HG02571 (cell line): ENCODE data around the gene HOXA4.

ENCODE experiments used
- ATAC-seq: cut with Tn5 transposase; IDR thresholded peaks from one replicate; pipeline ENCODE4 v1.9.1; 2021; ENCODE audit warnings: mild to moderate bottlenecking, moderate library complexity; ENCODE audit not compliant: unreplicated experiment

Gene HOXA4

GRCh38 chr7:27147199-27148030 lies 16.9 kb upstream of the HOXA4 start, which contains the start of gene HOXA6:
Gene HOXA6, minus strand, starts transcription at chr7:27147774. Its CDS starts 25 bp downstream, at chr7:27147749.
- no peak for ATAC-seq

DNA sequence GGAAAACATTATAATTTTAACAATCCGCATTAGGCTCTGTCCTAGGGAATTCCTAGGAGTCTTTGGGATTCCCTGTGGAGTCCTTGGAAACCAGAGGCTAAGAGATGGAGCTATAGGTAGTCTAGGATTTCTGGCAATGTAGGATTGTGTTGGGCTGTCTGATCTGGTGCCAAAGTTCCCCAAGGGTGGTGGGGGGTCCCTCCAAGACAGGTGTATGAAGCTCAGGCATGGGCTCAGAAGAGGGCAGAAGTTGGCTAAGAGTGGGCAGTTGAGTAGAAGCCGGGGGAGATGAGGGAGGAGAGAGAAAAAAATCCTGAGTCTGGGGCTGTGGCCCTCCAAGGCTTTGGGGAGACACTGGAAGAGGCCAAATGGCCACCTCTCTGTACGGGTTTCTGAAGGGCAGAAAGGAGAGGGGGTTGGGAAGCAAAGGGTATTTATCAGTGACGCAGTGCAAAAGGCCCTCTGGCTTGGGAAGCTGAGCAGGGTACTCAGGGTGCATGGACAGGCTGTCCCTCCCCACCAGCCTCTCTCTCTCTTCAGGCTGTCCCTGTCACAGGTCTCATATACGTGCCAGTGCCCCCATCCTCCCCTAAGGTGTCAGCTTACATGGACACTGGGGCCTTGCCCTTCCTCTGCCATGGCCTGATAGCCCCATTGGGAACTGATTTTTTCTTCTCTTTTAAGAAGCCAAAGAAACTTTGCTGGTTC lies 16.1 kb upstream of the HOXA4 start:
- no peak for ATAC-seq

GRCh38 chr7:27145914-27146412 lies 15.4 kb upstream of the HOXA4 start:
- ATAC-seq, result no peak

DNA sequence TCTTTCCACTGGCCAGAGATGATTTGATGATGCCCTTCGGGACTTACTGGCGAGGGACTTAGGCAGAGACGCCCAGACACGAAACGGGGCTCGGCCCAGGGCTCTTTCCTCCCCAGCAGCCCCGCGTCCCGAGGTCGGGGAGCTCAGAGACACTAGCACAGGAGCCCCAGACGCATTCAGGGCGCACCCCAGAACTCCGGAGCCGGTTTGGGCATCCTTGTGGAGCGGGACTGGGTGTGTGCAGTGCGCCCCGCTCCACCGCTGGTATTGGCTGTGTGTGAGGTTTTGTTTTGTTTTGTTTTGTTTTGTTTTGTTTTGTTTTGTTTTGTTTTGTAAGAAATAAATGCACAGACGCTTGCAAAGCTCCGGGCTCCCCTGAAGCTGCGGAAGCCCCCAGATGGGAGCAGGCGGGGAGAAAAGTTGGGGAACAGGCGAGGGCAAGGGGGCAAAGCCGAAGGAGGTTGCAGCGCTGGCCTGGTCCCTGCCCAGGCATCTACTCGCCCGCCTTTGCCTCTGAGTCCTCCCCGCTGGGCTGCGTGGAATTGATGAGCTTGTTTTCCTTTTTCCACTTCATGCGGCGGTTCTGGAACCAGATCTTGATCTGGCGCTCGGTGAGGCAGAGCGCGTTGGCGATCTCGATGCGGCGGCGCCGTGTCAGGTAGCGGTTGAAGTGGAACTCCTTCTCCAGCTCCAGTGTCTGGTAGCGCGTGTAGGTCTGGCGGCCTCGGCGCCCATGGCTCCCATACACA lies 14.8 kb upstream of the HOXA4 start:
- no peak for ATAC-seq

DNA sequence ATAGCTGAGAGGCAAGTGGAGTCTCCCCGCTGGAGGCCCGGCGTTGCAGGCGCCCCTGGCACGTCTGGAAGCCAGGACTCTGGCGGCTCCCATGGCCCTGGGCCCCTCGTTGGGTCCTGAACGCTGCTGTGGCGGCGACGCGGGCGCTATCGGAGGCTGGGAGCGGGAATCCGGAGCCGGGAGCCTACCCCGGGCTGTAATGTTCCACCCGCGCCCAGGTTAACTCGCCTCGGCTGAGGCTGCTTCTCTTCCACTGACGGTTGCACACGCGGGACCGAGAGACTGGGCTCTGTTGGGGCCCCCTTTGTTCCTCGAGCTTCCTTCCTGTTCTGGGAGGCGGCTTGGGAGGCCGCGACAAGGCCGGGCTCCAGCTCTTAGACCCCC lies 14.2 kb upstream of the HOXA4 start:
- no peak for ATAC-seq

DNA sequence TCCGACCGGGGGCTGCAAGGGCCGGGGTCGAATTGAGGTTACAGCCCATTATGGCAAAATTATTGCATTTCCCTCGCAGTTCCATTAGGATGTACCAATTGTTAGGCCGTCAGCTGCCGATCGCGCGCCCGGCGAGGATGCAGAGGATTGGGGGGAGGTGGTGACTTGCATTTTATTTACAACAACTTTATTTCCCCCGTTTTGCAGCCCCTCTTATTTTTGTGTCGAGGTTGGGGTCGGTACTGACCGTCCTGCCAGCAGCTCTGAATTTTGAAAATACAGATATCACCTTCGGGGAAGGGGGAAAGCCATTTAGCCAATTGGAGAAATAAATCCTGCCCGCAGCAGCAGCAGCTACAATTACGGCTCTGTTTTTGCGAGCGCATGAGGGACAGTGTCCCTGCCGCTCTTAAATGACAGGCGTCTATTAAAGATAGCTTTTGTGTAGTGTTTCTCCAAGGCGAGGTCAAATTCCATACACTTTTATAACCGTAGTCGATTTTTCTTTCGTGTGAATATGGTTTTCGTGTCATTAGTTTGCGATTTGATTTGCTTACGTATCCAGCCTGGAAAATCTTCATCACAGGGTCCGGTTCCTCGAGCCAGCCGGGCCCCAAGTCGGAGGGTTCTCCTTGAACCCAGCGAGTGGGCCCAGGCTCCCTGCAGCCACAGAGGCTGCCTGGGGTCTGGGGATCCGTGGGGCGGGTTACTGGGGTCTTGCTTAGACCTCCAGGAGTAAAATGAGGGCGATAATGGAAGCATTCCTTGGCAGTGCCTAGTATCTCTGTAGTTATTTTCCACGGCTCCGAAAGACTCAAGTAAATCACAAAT lies 13.6 kb upstream of the HOXA4 start:
- no peak for ATAC-seq

GRCh38 chr7:27143023-27143949 lies 12.7 kb upstream of the HOXA4 start, which contains the start of gene HOXA5:
Gene HOXA5, minus strand, starts transcription at chr7:27143681. Its CDS starts 74 bp downstream, at chr7:27143607.
- no peak for ATAC-seq

DNA sequence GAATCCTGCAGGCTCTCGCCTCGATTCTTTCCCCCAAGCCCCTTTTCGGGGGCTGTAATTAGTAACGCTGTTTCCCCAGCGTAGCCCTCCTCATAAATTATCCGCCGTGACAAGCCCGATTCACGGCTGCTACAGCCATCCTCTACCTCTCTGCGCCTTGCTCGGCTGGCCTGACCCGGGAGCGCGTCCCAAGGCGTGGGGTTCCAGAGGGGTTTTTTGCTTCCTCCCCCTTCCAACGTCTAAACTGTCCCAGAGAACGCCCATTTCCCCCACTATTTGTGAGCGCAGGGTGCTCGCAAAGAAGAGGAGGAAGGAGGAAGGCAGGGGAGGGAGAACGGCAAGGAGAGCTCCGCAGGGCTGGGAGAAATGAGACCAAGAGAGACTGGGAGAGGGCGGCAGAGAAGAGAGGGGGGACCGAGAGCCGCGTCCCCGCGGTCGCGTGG lies 12.0 kb upstream of the HOXA4 start:
- ATAC-seq, result no peak

GRCh38 chr7:27141923-27142579 lies 11.5 kb upstream of the HOXA4 start:
- no peak for ATAC-seq

DNA sequence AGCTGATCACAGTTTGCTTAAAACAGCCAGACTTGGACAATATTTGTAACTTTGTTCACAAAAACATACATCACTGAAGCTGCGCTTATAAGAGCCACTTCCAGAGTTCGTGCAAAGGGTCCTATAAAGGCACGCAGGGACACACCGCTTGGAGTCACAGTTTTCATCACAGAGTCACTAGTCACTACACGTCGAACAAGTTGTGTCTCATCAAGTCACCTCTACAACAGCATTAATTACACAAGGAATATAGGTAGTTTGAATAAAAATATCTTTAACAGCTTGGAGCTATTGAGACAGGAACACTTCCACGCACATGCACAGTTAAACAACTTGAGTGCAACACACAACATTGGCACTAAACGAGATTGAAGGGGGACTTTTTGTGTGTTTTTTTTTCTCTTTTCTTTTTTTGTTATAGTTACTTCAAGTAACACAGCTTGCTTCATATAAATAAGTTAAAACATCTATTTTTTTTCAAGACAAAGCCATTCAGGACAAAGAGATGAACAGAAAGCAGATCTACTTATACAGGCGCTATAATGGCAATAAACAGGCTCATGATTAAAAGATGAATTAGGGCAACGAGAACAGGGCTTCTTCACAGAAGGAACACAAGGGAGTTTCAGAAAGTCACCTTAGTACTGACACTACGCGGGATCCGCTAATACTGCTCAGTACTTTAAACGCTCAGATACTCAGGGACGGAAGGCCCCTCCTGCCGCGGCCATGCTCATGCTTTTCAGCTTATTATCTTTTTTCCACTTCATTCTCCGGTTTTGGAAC lies 10.8 kb upstream of the HOXA4 start:
- no peak for ATAC-seq

- no peak for ATAC-seq
These were observed 9.7 kb upstream of the HOXA4 start for GRCh38 chr7:27140126-27140857.

- ATAC-seq, result no peak
These were observed 9.0 kb upstream of the HOXA4 start for GRCh38 chr7:27139334-27140125.

DNA sequence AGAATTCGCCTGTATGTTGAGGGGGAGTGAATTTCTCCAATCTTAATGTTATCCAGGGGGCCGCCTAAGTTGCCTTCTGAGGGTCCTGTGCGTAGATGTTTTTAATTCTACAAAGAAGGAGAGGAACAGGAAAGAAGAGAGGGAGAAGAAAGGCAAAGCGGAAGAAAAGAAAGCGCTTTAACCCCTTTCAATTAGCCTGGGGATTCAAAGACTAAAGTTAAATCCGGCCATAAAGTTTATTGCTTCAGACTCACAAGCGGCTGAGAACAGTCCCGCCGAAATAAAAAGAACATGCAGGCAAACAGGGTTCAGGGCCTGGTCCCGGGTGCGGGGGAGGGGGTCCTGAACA lies 8.4 kb upstream of the HOXA4 start:
- ATAC-seq, result no peak

- ATAC-seq, result no peak
These were observed 7.9 kb upstream of the HOXA4 start for GRCh38 chr7:27138472-27138871.

DNA sequence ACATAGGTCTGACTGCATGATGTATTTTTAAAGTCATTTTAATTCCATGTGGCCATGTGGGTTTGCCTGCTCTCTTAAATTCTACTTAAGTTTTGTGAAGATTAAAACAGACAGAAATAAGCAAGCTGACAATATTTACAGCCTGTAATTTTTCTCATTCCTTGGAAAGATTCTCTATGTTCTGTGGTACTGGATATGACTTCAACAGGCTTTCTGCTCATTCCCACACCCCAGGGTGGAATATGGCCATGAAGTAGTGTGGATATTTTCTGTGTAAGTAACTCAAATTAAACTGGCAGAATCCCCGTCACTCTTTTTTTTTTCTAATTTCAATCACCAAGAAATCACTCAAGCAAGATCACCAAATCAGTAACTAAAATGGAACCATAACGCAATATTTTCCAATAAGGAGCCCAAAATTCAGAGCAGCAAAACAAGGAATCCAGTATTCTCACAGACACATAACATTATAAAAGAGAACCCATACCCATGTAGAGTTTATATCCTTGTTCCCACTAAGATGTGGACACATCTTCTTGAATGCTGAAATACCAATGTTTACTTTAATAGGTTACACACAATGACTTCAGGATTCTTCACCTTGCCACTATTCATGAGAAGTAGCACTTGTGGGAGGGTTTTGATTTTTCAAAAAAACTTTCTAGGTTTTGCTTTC lies 7.2 kb upstream of the HOXA4 start:
- ATAC-seq, result no peak

DNA sequence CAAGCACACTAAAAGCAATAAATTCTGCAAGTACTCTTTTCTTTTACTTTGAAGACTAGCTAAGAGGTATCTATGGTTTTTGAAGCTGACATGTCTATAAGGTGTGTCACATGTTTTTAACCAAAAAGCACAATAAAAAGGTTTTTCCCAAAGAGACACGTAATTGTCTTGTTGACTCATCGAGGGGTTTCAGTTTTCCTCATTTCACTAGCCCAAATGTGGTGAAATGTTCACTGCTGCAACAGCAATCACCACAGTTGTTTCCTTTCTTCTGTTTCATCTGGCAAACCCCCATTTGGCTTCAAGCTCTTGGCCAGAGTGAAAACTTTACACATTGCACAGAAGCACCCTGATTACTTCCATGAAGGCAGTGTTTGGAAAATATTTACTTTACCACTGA lies 3.8 kb upstream of the HOXA4 start:
- no peak for ATAC-seq
